Dermis blood vessel endothelial cell (primary cell): Measurements from ENCODE around the gene C19orf25. TPM values are rescaled to one million over a fixed set of nuclear protein-coding genes. Genes with fewer than 3 reads are reported as not detected.

ENCODE experiments used
- DNase-seq: peaks from one replicate; pipeline ENCODE4 v3.0.0; 2010
- total RNA-seq: library from RNA; depleted of rRNA; stranded (reverse); fragments of >200 nt; gene quantifications from 2 replicates; pipeline ENCODE4 v1.2.3, GENCODE V29; 2014

Gene C19orf25
- total RNA-seq, 1 donor from 2014 or later: 28.1 TPM

- no peak for DNase-seq
Measured at GRCh38 chr19:1428738-1429391, 50.1 kb downstream of the C19orf25 start.

GRCh38 chr19:1427221-1427920, 51.6 kb downstream of the C19orf25 start:
- no peak for DNase-seq

GRCh38 chr19:1426736-1427135, 52.3 kb downstream of the C19orf25 start:
- no peak for DNase-seq

GRCh38 chr19:1425902-1426301, 53.1 kb downstream of the C19orf25 start:
- DNase-seq: no peak

GRCh38 chr19:1425102-1425837, 53.7 kb downstream of the C19orf25 start:
- DNase-seq: no peak

GRCh38 chr19:1424192-1424955, 54.6 kb downstream of the C19orf25 start:
- DNase-seq: no peak

GRCh38 chr19:1423436-1424191, 55.4 kb downstream of the C19orf25 start:
- DNase-seq: no peak

Other genes with a start within 250 kb of the C19orf25 start
- gene CBARP, start 241.2 kb downstream of the C19orf25 start, total RNA-seq: 2.7 and 2.8 TPM in 2 replicates
- 19.9 and 31.1 TPM in 2 replicates for gene ATP5F1D, start 237.5 kb downstream of the C19orf25 start, total RNA-seq
- 22.1 and 27.9 TPM in 2 replicates for gene MIDN, start 230.6 kb downstream of the C19orf25 start, total RNA-seq
- 83.1 and 192 TPM in 2 replicates for gene CIRBP, start 209.9 kb downstream of the C19orf25 start, total RNA-seq
- gene FAM174C, start 203.7 kb downstream of the C19orf25 start, total RNA-seq: 22.0 and 25.0 TPM in 2 replicates
- not detected in 2 replicates for gene EFNA2, start 193.3 kb downstream of the C19orf25 start, total RNA-seq
- gene NDUFS7, start 95.3 kb downstream of the C19orf25 start, total RNA-seq: 98.8 and 104 TPM in 2 replicates
- 10.7 and 14.8 TPM in 2 replicates for gene GAMT, start 77.7 kb downstream of the C19orf25 start, total RNA-seq
- gene DAZAP1, start 71.6 kb downstream of the C19orf25 start, total RNA-seq: 58.0 and 104 TPM in 2 replicates
- 380 and 637 TPM in 2 replicates for gene RPS15, start 40.8 kb downstream of the C19orf25 start, total RNA-seq
- gene APC2, start 29.1 kb downstream of the C19orf25 start, total RNA-seq: 0.23 and 0.34 TPM in 2 replicates
- 0.68 and 1.1 TPM in 2 replicates for gene PCSK4, start 11.1 kb upstream of the C19orf25 start, total RNA-seq
- gene REEP6, start 12.0 kb upstream of the C19orf25 start, total RNA-seq: 0.34 and 1.0 TPM in 2 replicates
- 0.19 TPM in 1 of 2 replicates, not detected in the other for gene ADAMTSL5, start 33.8 kb upstream of the C19orf25 start, total RNA-seq
- gene PLK5, start 44.9 kb upstream of the C19orf25 start, total RNA-seq: not detected in 2 replicates
- 82.4 and 121 TPM in 2 replicates for gene MEX3D, start 89.1 kb upstream of the C19orf25 start, total RNA-seq
- 119 and 194 TPM in 2 replicates for gene MBD3, start 113.7 kb upstream of the C19orf25 start, total RNA-seq
- 48.8 and 62.1 TPM in 2 replicates for gene UQCR11, start 126.2 kb upstream of the C19orf25 start, total RNA-seq
- 94.1 and 144 TPM in 2 replicates for gene TCF3, start 173.4 kb upstream of the C19orf25 start, total RNA-seq